Measurements from ENCODE around the gene RNF40.

The RNF40 gene

DNA sequence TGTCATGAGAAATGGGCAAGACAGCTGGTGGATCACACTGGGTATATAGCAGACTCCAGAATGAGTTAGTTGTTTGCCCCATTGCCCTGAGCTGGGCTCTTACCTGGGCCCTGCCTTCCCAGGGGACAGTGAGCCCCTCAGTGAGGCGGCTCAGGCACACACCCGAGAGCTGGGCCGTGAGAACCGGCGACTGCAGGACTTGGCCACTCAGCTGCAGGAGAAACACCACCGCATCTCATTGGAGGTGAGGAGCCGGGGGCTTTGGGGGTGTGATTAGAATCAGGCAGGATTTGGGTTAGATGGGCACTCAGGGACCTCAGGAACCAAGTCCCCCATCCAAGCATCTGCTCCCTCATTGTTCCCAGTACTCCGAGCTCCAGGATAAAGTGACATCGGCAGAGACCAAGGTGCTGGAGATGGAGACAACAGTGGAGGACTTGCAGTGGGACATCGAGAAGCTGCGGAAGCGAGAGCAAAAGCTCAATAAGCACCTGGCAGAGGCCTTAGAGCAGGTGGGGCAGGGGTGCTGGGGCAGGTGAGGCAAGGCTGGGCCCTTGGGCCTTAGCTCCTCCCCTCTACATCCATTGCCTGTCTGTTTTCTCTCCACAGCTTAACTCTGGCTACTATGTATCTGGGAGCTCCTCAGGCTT lies 2.8 kb downstream of the RNF40 start:
- no peak for DNase-seq

GRCh38 chr16:30766206-30766932 lies 4.2 kb downstream of the RNF40 start:
- DNase-seq, result no peak

GRCh38 chr16:30766933-30767284 lies 4.8 kb downstream of the RNF40 start:
- DNase-seq, result no peak

DNA sequence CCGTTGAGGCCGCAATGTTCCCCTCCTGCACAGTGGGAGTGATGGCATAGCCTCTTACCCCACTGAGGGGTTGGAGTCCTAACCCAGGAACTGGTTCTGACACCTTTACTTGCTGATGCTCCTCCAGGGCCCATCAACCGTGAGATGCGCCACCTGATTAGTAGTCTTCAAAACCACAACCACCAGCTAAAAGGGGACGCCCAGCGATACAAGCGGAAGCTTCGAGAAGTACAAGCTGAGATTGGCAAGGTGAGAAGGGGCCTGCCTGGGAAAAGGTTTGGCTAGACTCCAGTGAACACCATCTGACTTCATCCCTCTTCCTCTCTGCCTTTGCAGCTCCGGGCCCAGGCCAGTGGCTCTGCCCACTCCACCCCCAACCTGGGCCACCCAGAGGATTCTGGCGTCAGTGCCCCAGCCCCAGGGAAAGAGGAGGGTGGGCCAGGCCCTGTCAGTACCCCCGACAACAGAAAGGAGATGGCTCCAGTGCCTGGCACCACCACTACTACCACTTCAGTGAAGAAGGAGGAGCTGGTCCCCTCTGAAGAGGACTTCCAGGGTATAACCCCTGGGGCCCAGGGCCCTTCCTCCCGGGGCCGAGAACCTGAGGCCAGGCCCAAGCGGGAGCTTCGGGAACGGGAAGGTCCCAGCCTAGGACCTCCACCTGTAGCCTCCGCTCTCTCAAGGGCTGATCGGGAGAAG lies 5.8 kb downstream of the RNF40 start:
- no peak for DNase-seq

GRCh38 chr16:30768583-30769181 lies 6.6 kb downstream of the RNF40 start:
- no peak for DNase-seq

- DNase-seq, result no peak
Observed at GRCh38 chr16:30769379-30770089, 7.4 kb downstream of the RNF40 start.

GRCh38 chr16:30771726-30772125 lies 9.6 kb downstream of the RNF40 start:
- DNase-seq, result no peak

GRCh38 chr16:30773826-30774225 lies 11.7 kb downstream of the RNF40 start:
- DNase-seq, result no peak

- no peak for DNase-seq
Observed at GRCh38 chr16:30774367-30775130, 12.4 kb downstream of the RNF40 start.

GRCh38 chr16:30775131-30775391 lies 12.9 kb downstream of the RNF40 start:
- no peak for DNase-seq

DNA sequence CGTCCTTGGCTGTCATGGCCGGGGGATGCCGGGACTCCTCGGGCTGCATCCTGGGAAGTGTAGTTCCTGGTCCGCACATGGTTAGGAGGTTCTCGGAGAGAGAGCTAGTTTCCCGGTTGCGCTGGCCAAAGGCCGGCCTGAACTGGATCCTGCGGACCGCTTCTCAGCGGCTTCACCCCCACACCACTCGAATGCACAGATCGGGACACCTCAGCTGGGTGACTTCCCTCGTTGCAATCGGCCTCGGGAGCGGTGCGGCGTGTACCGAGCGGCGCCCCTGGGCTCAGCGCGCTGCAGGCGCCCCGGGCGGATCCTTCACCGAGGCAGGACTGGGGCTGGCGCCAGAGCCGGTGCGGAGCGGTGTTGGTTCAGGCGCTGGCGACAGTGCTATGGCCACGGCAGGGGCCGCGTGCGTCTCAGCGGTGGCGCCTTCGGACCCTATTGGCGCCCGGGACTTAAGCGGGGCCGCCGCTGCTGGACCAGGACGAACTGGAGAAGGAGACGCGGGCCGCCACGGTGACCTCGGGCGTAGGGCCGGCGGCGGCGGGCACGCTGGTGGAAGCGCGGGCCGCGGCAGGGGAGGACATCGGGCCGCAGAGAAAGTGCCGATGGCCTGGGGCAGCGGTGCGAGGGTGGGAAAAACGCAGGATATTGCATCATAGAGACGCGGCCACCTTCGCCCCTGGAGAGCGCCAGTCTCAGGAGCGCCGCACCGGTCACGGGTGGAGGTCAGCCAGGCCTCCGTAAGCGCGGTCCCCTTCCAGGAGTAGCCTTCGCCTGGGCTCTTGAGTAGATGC lies 13.5 kb downstream of the RNF40 start:
- DNase-seq, result peak; percentile 72 to 78

DNA sequence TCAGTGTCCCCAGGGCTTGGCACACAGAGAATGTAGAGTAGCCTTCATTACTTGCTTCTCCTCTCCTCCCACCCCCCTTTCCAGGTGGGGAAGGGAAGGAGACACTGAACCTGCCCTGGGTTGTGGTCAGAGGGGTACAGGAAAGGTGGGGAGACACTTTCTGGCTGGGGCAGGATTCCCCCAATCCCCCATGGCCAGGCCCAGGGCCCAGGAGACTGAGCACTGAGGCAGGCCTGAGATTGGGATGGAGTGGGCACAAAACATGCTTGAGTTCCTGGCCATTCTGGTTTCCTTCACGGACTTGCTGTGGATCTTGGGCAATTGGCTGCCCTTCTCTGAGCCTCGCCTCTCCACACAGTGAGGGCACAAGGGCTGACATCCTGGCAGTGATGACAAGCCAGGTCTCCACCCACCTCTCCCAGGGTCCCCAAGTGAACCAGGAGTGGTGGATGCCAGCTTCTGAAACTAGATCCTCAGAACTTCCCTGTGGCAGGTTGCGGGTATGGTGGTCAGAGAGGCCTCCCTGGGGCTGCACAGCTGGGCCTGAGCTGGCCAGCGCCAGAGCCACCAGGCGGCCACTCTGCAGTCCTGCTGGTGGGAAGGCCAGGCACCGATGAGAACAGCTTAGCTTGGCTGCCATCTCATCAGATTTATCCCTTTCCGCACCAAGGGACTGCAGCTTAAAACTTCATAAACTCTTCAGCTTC lies 15.6 kb downstream of the RNF40 start:
- no peak for DNase-seq

- DNase-seq, result no peak
Observed at GRCh38 chr16:30778549-30779244, 16.6 kb downstream of the RNF40 start.

DNA sequence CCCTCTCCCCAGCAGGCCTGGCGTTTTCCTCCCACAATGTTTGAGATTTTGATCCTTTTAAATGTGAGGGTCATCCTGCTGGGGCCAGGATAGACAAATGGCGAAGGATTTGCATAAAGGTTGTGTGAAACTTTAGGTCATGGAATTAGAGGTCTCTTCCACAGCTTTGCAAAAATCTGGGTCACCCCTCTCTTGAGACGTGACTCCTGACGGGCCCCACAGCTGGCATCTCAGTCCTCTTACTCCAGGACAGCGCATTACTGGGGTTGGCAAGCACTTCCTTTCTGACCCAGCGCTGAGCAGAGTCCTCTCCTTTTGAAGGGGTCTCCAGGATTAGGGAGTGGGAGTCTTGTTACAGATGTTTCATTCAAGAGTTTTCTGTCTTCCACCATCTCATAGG lies 17.5 kb downstream of the RNF40 start:
- no peak for DNase-seq

- DNase-seq, result no peak
Observed at GRCh38 chr16:30780021-30780420, 17.9 kb downstream of the RNF40 start.

DNA sequence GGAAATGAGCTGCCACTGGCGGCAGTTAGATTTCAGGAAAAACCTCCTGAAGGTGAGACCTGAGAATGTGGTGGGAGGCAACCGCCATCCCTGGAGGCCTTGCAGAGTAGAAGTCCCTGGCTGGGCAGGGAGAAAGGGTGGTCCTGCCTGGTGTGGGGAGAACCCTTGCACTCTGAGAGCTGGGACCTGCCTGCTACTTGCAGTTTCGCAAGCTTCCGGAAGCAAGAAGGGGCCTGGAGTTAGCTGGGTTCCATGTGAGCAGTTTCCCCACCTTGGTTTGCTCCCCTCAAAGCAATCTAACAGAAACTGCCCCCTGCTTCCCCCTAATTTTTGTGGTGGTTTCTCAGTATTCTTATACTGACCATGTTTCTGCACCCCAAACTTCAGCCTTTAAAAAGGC lies 18.4 kb downstream of the RNF40 start:
- no peak for DNase-seq

GRCh38 chr16:30782486-30783279 lies 20.6 kb downstream of the RNF40 start:
- no peak for DNase-seq

DNA sequence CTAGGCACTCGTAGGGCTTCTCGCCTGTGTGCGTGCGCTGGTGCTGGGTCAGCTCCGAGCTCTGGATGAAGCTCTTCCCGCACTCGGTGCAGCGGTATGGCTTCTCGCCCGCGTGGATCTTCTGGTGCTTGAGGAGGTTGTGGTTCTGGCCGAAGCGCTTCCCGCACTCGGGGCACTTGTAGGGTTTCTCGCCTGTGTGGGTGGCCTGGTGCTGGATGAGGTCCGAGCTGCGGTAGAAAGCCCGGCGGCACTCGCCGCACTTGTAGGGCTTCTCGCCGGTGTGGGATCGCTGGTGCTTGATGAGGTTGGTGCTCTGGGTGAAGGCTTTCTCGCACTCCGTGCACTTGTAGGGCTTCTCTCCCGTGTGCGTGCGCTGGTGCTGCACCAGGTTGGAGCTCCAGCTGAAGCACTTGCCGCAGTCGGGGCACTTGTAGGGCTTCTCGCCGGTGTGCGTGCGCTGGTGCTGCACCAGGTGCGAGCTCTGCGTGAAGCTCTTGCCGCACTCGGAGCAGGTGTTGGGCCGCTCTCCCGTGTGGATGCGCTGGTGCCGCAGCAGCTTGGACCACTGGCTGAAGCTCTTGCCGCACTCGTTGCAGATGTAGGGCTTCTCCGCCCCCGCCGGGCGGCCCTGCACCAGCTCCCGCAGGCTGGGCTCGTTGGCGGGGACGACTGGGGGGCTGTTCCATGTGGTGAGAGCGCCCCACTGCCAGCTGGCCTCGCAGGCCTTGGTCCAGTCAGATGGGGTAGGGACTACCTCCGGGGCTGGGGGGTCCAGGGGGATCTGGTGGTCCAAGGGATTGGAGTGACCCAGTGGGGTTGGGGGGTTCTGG lies 21.4 kb downstream of the RNF40 start:
- no peak for DNase-seq

DNA sequence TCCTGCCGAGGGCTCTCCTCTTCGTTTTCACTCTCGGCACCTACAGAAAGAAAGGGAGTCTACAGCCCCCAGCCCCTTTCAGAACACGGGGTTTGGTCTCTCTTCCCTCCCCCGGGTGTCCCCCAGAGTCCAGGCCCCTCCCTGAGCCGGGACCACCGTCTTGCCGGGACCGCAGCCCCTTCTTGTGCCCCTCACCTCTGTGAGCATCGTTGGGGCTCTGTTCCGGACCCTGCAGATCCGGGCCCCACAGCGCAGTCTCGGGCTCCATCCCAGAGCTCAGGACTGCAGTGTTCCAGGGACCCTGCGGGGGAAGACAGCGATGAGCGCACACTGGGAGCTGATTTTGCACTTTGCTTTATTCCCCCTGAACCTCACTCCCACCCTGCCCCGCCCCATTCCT lies 22.1 kb downstream of the RNF40 start:
- no peak for DNase-seq

Data from activated CD4-positive, alpha-beta T cell treated with anti-CD3 and anti-CD28 coated beads, Interleukin-2, amount 50 U/mL, for 48 hours (primary cell).